SK-N-SH (cell line): ENCODE results near the gene AKAP10.

Experiments
- CHD2 ChIP-seq: fragments of 150-350 bp; IDR thresholded peaks from 2 replicates; pipeline ENCODE4 v1.6.1; 2018; ENCODE audit warnings: low read length; ENCODE audit not compliant: partially characterized antibody
- EP300 ChIP-seq, 2 experiments: IDR thresholded peaks; 2 replicates each; pipeline versions ENCODE4 v1.4.0 to v1.6.1; 2012; ENCODE audit warnings: borderline replicate concordance in 1 of 2, low read depth in 1 of 2, low read length in 1 of 2
- FOXM1 ChIP-seq: IDR thresholded peaks from 2 replicates; pipeline ENCODE4 v1.4.0; 2012; ENCODE audit warnings: low read depth, mild to moderate bottlenecking
- MXI1 ChIP-seq: IDR thresholded peaks from 2 replicates; pipeline ENCODE4 v1.6.1; 2012; ENCODE audit warnings: mild to moderate bottlenecking, low read depth, low read length, improper control_type of control experiment
- POLR2AphosphoS5 ChIP-seq: IDR thresholded peaks from 2 replicates; pipeline ENCODE4 v1.6.1; 2012; ENCODE audit warnings: low read depth, low read length
- SMC3 ChIP-seq: IDR thresholded peaks from 2 replicates; pipeline ENCODE4 v1.6.1; 2012; ENCODE audit warnings: low read depth, low read length, improper control_type of control experiment
- YY1 ChIP-seq: IDR thresholded peaks from 2 replicates; pipeline ENCODE4 v1.4.0; 2012; ENCODE audit warnings: low read depth, mild to moderate bottlenecking
- TF ChIP-seq, protein P1 (sequence below): fragments of 200-600 bp; sonication (generic); IDR thresholded peaks from 2 replicates; pipeline ENCODE4 v1.6.1; 2017; ENCODE audit warnings: antibody characterized with exemption, mild to moderate bottlenecking, moderate library complexity
- TF ChIP-seq, protein P2 (sequence below): IDR thresholded peaks from 2 replicates; pipeline ENCODE4 v1.4.0; 2012; ENCODE audit warnings: low read depth

DNA sequence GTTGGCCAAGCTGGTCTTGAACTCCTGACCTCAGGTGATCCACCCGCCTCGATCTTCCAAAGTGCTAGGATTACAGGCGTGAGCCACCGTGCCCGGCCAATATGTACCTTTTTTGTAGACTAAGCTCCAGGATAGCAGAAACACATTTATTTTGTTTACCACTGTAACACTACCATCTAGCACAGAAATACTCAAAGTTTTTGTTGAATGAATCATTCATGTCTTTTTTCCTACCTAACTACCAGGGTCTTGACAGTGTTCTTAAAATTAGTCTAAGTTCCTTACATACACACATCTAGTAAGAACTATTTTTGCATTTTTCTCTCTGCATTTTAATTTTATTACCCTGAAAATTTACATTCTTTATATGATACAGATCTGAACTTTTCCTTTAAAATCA is 44.4 kb downstream of the AKAP10 start:
- TF ChIP-seq, protein P1, sequence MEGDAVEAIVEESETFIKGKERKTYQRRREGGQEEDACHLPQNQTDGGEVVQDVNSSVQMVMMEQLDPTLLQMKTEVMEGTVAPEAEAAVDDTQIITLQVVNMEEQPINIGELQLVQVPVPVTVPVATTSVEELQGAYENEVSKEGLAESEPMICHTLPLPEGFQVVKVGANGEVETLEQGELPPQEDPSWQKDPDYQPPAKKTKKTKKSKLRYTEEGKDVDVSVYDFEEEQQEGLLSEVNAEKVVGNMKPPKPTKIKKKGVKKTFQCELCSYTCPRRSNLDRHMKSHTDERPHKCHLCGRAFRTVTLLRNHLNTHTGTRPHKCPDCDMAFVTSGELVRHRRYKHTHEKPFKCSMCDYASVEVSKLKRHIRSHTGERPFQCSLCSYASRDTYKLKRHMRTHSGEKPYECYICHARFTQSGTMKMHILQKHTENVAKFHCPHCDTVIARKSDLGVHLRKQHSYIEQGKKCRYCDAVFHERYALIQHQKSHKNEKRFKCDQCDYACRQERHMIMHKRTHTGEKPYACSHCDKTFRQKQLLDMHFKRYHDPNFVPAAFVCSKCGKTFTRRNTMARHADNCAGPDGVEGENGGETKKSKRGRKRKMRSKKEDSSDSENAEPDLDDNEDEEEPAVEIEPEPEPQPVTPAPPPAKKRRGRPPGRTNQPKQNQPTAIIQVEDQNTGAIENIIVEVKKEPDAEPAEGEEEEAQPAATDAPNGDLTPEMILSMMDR: no peak
- TF ChIP-seq MXI1: no peak
- no peak for TF ChIP-seq SMC3
- no peak for TF ChIP-seq EP300 (IDR thresholded peaks at IDR 0.05; ENCODE audit: borderline replicate concordance in 1 of 2, low read depth in 1 of 2, low read length in 1 of 2)
- TF ChIP-seq POLR2AphosphoS5: no peak
- TF ChIP-seq YY1: no peak
- TF ChIP-seq, protein P2, sequence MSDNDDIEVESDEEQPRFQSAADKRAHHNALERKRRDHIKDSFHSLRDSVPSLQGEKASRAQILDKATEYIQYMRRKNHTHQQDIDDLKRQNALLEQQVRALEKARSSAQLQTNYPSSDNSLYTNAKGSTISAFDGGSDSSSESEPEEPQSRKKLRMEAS: no peak
- no peak for TF ChIP-seq CHD2
- TF ChIP-seq FOXM1: no peak
